GM12891 (cell line): ENCODE measurements around the gene HDAC9.

Source experiments
- POLR2A ChIP-seq: IDR thresholded peaks from 2 replicates; pipeline ENCODE4 v1.6.1; 2011; ENCODE audit warnings: low read depth, low read length, control low read depth
- TAF1 ChIP-seq: IDR thresholded peaks from 2 replicates; pipeline ENCODE4 v1.6.1; 2011; ENCODE audit warnings: low read depth, low read length, control low read depth

DNA sequence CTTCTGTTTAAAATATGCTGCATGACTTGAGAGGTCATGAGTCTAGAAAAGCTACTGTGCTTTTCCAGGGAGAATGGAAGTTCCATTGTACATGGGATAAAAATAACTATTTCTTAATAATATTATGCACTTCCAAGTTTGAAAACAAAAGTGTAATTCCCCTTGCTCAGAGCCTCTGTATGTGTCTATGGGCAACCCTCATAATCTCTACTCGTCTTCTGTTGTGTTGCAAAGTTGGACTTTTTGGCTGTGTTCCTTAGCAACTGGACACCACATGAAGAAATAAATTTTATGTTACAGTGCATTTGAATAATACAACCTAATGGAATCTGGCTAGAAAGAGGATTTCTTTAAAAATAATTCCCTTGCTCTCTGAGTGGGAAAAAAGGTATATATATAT, 379.3 kb downstream of the HDAC9 start:
- TF ChIP-seq POLR2A (no peak), TAF1 (no peak)
